KMS-11 (cell line): ENCODE results near the gene UNC5CL.

ENCODE experiments used
- H2AFZ ChIP-seq: fragments of 200-600 bp; sonication (generic); 2 replicates; pipeline ENCODE4 v1.6.1; 2016; ENCODE audit warnings: antibody characterized with exemption, mixed run types, low read depth
- H3K27ac ChIP-seq: fragments of 200-600 bp; sonication (generic); 2 replicates; pipeline ENCODE4 v1.6.1; 2016; ENCODE audit warnings: mild to moderate bottlenecking, mixed run types
- H3K27me3 ChIP-seq: fragments of 200-600 bp; sonication (generic); 2 replicates; pipeline ENCODE4 v1.6.1; 2017; ENCODE audit warnings: mild to moderate bottlenecking, low read depth, mixed run types, moderate library complexity; ENCODE audit not compliant: insufficient read depth
- H3K36me3 ChIP-seq: fragments of 200-600 bp; sonication (generic); 2 replicates; pipeline ENCODE4 v1.6.1; 2017; ENCODE audit warnings: mild to moderate bottlenecking, mixed run types; ENCODE audit not compliant: insufficient read depth
- H3K4me1 ChIP-seq: fragments of 200-600 bp; sonication (generic); 2 replicates; pipeline ENCODE4 v1.6.1; 2016; ENCODE audit warnings: mild to moderate bottlenecking, low read depth, mixed run types; ENCODE audit not compliant: poor library complexity, severe bottlenecking
- H3K4me2 ChIP-seq: fragments of 200-600 bp; sonication (generic); 2 replicates; pipeline ENCODE4 v1.7.0; 2016; ENCODE audit warnings: mild to moderate bottlenecking, mixed run types
- H3K4me3 ChIP-seq: fragments of 200-600 bp; sonication (generic); IDR thresholded peaks from 2 replicates; pipeline ENCODE4 v1.6.1; 2017; ENCODE audit warnings: low read depth, low read length, mixed read lengths; ENCODE audit not compliant: insufficient read depth
- H3K79me2 ChIP-seq: fragments of 200-600 bp; sonication (generic); 2 replicates; pipeline ENCODE4 v1.6.1; 2016; ENCODE audit warnings: low read depth, mixed run types; ENCODE audit not compliant: insufficient read depth
- H3K9ac ChIP-seq: fragments of 200-600 bp; sonication (generic); 2 replicates; pipeline ENCODE4 v1.6.1; 2016; ENCODE audit warnings: mild to moderate bottlenecking, mixed run types
- H4K20me1 ChIP-seq: fragments of 200-600 bp; sonication (generic); 2 replicates; pipeline ENCODE4 v1.6.1; 2016; ENCODE audit warnings: mild to moderate bottlenecking, mixed run types; ENCODE audit not compliant: insufficient read depth
- CTCF ChIP-seq: fragments of 200-600 bp; sonication (generic); conservative IDR thresholded peaks from 2 replicates; pipeline ENCODE4 v1.6.1; 2017; ENCODE audit warnings: low read depth, mild to moderate bottlenecking, antibody characterized with exemption, low read length, moderate library complexity, mixed read lengths

The UNC5CL gene

GRCh38 chr6:41080621-41081020 lies 41.6 kb upstream of the UNC5CL start:
- Histone ChIP-seq H2AFZ (no peak overlapping the region), H3K36me3 (peaks cover 13% of the 10 kb centered on the region), H3K27me3 (no peaks in the 10 kb centered on the region), H3K4me1 (peaks cover 11% of the 10 kb centered on the region), H4K20me1 (peaks cover 4% of the 10 kb centered on the region; the same call in 1 of the 2 replicates), H3K4me2 (no peak overlapping the region), H3K9ac (no peak overlapping the region), H3K27ac (no peak overlapping the region), H3K79me2 (peaks cover 41% of the 10 kb centered on the region), H3K4me3 (no peak overlapping the region)
- no peak for TF ChIP-seq CTCF

- Histone ChIP-seq H3K4me3 (no peak overlapping the region), H3K79me2 (peaks cover 53% of the 10 kb centered on the region), H3K4me2 (no peak overlapping the region), H4K20me1 (peaks cover 8% of the 10 kb centered on the region; the same call in 1 of the 2 replicates), H3K36me3 (peaks cover 13% of the 10 kb centered on the region; the same call in 1 of the 2 replicates), H3K27ac (no peak overlapping the region), H3K4me1 (peaks cover 25% of the 10 kb centered on the region), H3K27me3 (no peaks in the 10 kb centered on the region), H3K9ac (no peak overlapping the region), H2AFZ (no peak overlapping the region)
- TF ChIP-seq CTCF: no peak
Measured at GRCh38 chr6:41079080-41079479, 40.1 kb upstream of the UNC5CL start.

GRCh38 chr6:41078101-41078500 lies 39.1 kb upstream of the UNC5CL start:
- H3K36me3 ChIP-seq: peaks cover 13% of the 10 kb centered on the region; the same call in 1 of the 2 replicates
- peaks cover 26% of the 10 kb centered on the region for H3K4me1 ChIP-seq
- H3K27me3 ChIP-seq: no peaks in the 10 kb centered on the region
- no peak overlapping the region for H3K4me2 ChIP-seq
- H3K79me2 ChIP-seq: peaks cover 62% of the 10 kb centered on the region
- TF ChIP-seq CTCF: no peak
- H2AFZ ChIP-seq: no peak overlapping the region
- no peak overlapping the region for H3K9ac ChIP-seq
- peaks cover 8% of the 10 kb centered on the region; the same call in 1 of the 2 replicates for H4K20me1 ChIP-seq
- H3K4me3 ChIP-seq: no peak overlapping the region
- no peak overlapping the region for H3K27ac ChIP-seq

GRCh38 chr6:41077536-41077935 lies 38.5 kb upstream of the UNC5CL start:
- Histone ChIP-seq H3K27ac (no peak overlapping the region), H3K36me3 (peaks cover 13% of the 10 kb centered on the region; the same call in 1 of the 2 replicates), H3K4me2 (no peak overlapping the region), H3K4me1 (peaks cover 26% of the 10 kb centered on the region), H2AFZ (no peak overlapping the region), H3K9ac (no peak overlapping the region), H4K20me1 (peaks cover 8% of the 10 kb centered on the region; the same call in 1 of the 2 replicates), H3K4me3 (no peak overlapping the region), H3K79me2 (peaks cover 62% of the 10 kb centered on the region), H3K27me3 (no peaks in the 10 kb centered on the region)
- no peak for TF ChIP-seq CTCF
